Measurements from ENCODE around the gene LDB3.

LDB3 gene

GRCh38 chr10:86655596-86655995 lies 12.7 kb upstream of the LDB3 start:
- H3K4me3 ChIP-seq (ENCODE audit: low read length) = no peak overlapping the region
- TF ChIP-seq CTCF (conservative IDR thresholded peaks at IDR 0.05; ENCODE audit: low read depth, low read length) = no peak
- DNase-seq (ENCODE audit: low read depth) = no peak

- no peak for TF ChIP-seq CTCF (conservative IDR thresholded peaks at IDR 0.05; ENCODE audit: low read depth, low read length)
- no peak overlapping the region for H3K4me3 ChIP-seq (ENCODE audit: low read length)
- no peak for DNase-seq (ENCODE audit: low read depth)
Measured at GRCh38 chr10:86657011-86657395, 11.3 kb upstream of the LDB3 start.

- DNase-seq (ENCODE audit: low read depth) = no peak
- H3K4me3 ChIP-seq (ENCODE audit: low read length) = no peak overlapping the region
- no peak for TF ChIP-seq CTCF (conservative IDR thresholded peaks at IDR 0.05; ENCODE audit: low read depth, low read length)
Measured at GRCh38 chr10:86657396-86658011, 10.8 kb upstream of the LDB3 start.

- no peak overlapping the region for H3K4me3 ChIP-seq (ENCODE audit: low read length)
- no peak for DNase-seq (ENCODE audit: low read depth)
- no peak for TF ChIP-seq CTCF (conservative IDR thresholded peaks at IDR 0.05; ENCODE audit: low read depth, low read length)
Measured at GRCh38 chr10:86658261-86658741, 10.0 kb upstream of the LDB3 start.

GRCh38 chr10:86658751-86659150 lies 9.6 kb upstream of the LDB3 start:
- no peak for DNase-seq (ENCODE audit: low read depth)
- H3K4me3 ChIP-seq (ENCODE audit: low read length) = no peak overlapping the region
- TF ChIP-seq CTCF (conservative IDR thresholded peaks at IDR 0.05; ENCODE audit: low read depth, low read length) = no peak

GRCh38 chr10:86659161-86659691 lies 9.1 kb upstream of the LDB3 start:
- H3K4me3 ChIP-seq (ENCODE audit: low read length) = no peak overlapping the region
- no peak for DNase-seq (ENCODE audit: low read depth)
- no peak for TF ChIP-seq CTCF (conservative IDR thresholded peaks at IDR 0.05; ENCODE audit: low read depth, low read length)
